Caco-2 (cell line): ENCODE results near the gene ITGA11. TPM values are rescaled to one million over a fixed set of nuclear protein-coding genes. Genes with fewer than 3 reads are reported as not detected.

ENCODE experiments used
- BruUV-seq: library from RNA; stranded (reverse); fragments of 400-500 nt; replicated peaks from 2 replicates; lab custom pipeline; 2021; lab: Mats Ljungman, UMichigan
- CTCF ChIA-PET: fragments of 300-600 bp; sonication (Branson Sonifier 250); formaldehyde crosslinking; loops from one replicate; lab custom pipeline; 2022; ENCODE audit warnings: antibody characterized with exemption; lab: Charles Lee
- POLR2A ChIA-PET: fragments of 300-600 bp; sonication (Branson Sonifier 250); formaldehyde crosslinking; loops from one replicate; lab custom pipeline; 2022; ENCODE audit warnings: antibody characterized with exemption; lab: Charles Lee
- DNase-seq, 2 experiments: peaks; one replicate each; pipeline versions ENCODE4 v3.0.0 to v3.0.0-alpha.2; 2020 to 2022
- H3K27me3 ChIP-seq: replicated peaks from 2 replicates; pipeline ENCODE4 v1.6.0; 2011; ENCODE audit warnings: low read length; ENCODE audit not compliant: control insufficient read depth, insufficient read depth
- H3K36me3 ChIP-seq: 2 replicates; pipeline ENCODE4 v1.5.1; 2011; ENCODE audit warnings: low read length; ENCODE audit not compliant: control insufficient read depth, insufficient read depth
- H3K4me1 ChIP-seq: fragments of 250-450 bp; sonication (Bioruptor Pico); 2 replicates; pipeline ENCODE4 v1.5.1; 2020; ENCODE audit warnings: mild to moderate bottlenecking
- H3K4me3 ChIP-seq: 2 replicates; pipeline ENCODE4 v1.5.1; 2011; ENCODE audit warnings: low read depth, mild to moderate bottlenecking, control low read depth, low read length
- H3K9me3 ChIP-seq: fragments of 250-450 bp; sonication (Bioruptor Pico); 2 replicates; pipeline ENCODE4 v1.5.1; 2020; ENCODE audit warnings: mild to moderate bottlenecking, moderate library complexity
- H3K27ac Mint-ChIP-seq: one replicate; pipeline ENCODE4 v1.8.0; 2022; ENCODE audit warnings: mixed read lengths; ENCODE audit not compliant: unreplicated experiment
- H3K27me3 Mint-ChIP-seq: one replicate; pipeline ENCODE4 v1.8.0; 2022; ENCODE audit warnings: mixed read lengths; ENCODE audit not compliant: insufficient read depth, unreplicated experiment
- H3K36me3 Mint-ChIP-seq: one replicate; pipeline ENCODE4 v1.8.0; 2022; ENCODE audit warnings: mild to moderate bottlenecking, mixed read lengths; ENCODE audit not compliant: insufficient read depth, unreplicated experiment
- H3K4me1 Mint-ChIP-seq: one replicate; pipeline ENCODE4 v1.8.0; 2022; ENCODE audit warnings: low read depth, mixed read lengths; ENCODE audit not compliant: unreplicated experiment
- H3K4me3 Mint-ChIP-seq: one replicate; pipeline ENCODE4 v1.8.0; 2022; ENCODE audit warnings: mild to moderate bottlenecking, moderate library complexity, mixed read lengths; ENCODE audit not compliant: unreplicated experiment
- H3K9me3 Mint-ChIP-seq: one replicate; pipeline ENCODE4 v1.8.0; 2022; ENCODE audit warnings: mixed read lengths; ENCODE audit not compliant: unreplicated experiment
- CTCF ChIP-seq, 2 experiments: fragments of 200-600 bp in 1 of 2; IDR thresholded peaks; 1 replicate in 1 of 2; 2 replicates in 1 of 2; pipeline versions ENCODE4 v1.5.1 to v1.8.0; 2011 to 2022; ENCODE audit warnings: antibody characterized with exemption in 1 of 2, control low read depth in 1 of 2, inconsistent platforms in 1 of 2, low read depth in 1 of 2, low read length in 1 of 2, mild to moderate bottlenecking in 1 of 2, moderate library complexity in 1 of 2; ENCODE audit not compliant: insufficient read depth in 1 of 2, severe bottlenecking in 1 of 2, unreplicated experiment in 1 of 2
- intact Hi-C: fragments of 100-400 bp; cut with micrococcal nuclease; formaldehyde crosslinking; loops from one replicate; pipeline ENCODE4 v1.10.0; 2022; ENCODE audit not compliant: unreplicated experiment
- total RNA-seq: library from RNA; stranded (reverse); gene quantifications from 2 replicates; pipeline ENCODE4 v1.2.3, GENCODE V29; 2022

ITGA11 gene
- total RNA-seq, 1 experiment from 2014 or later = 0.18 TPM

- Histone ChIP-seq H3K4me3 (no peak overlapping the region), H3K4me1 (no peaks in the 10 kb centered on the region), H3K36me3 (no peaks in the 10 kb centered on the region), H3K9me3 (no peaks in the 10 kb centered on the region), H3K27me3 (no peaks in the 10 kb centered on the region)
- H3K4me1 Mint-ChIP-seq = peaks cover 6% of the 10 kb centered on the region
- intact Hi-C loops = no loop called here
- H3K4me3 Mint-ChIP-seq = no peak overlapping the region
- DNase-seq = no peak
- no peaks in the 10 kb centered on the region for H3K9me3 Mint-ChIP-seq
- H3K27ac Mint-ChIP-seq = no peak overlapping the region
- ChIA-PET CTCF (no interaction called here), POLR2A (no interaction called here)
- H3K36me3 Mint-ChIP-seq = no peaks in the 10 kb centered on the region
- TF ChIP-seq CTCF (IDR thresholded peaks at IDR 0.05; ENCODE audit: insufficient read depth in 1 of 2, low read depth in 1 of 2, low read length in 1 of 2, severe bottlenecking in 1 of 2, unreplicated experiment in 1 of 2) = no peak
- H3K27me3 Mint-ChIP-seq = peaks cover 7% of the 10 kb centered on the region
- BruUV-seq = no TSS peak
Measured at GRCh38 chr15:68336516-68336915, 95.4 kb downstream of the ITGA11 start.

- Mint-ChIP-seq H3K36me3 (no peaks in the 10 kb centered on the region), H3K4me1 (peaks cover 6% of the 10 kb centered on the region), H3K9me3 (no peaks in the 10 kb centered on the region), H3K27me3 (peaks cover 9% of the 10 kb centered on the region), H3K27ac (no peak overlapping the region), H3K4me3 (no peak overlapping the region)
- intact Hi-C loops = no loop called here
- BruUV-seq = no TSS peak
- H3K36me3 ChIP-seq = no peaks in the 10 kb centered on the region
- no peak for DNase-seq
- POLR2A ChIA-PET = no interaction called here
- no peaks in the 10 kb centered on the region for H3K27me3 ChIP-seq
- no peak overlapping the region for H3K4me3 ChIP-seq
- CTCF ChIA-PET = no interaction called here
- H3K4me1 ChIP-seq = no peaks in the 10 kb centered on the region
- no peaks in the 10 kb centered on the region for H3K9me3 ChIP-seq
- no peak for TF ChIP-seq CTCF (IDR thresholded peaks at IDR 0.05; ENCODE audit: insufficient read depth in 1 of 2, low read depth in 1 of 2, low read length in 1 of 2, severe bottlenecking in 1 of 2, unreplicated experiment in 1 of 2)
Measured at GRCh38 chr15:68335655-68336054, 96.3 kb downstream of the ITGA11 start.

GRCh38 chr15:68335251-68335650 is 96.7 kb downstream of the ITGA11 start:
- ChIA-PET POLR2A (no interaction called here), CTCF (no interaction called here)
- no peaks in the 10 kb centered on the region for H3K9me3 ChIP-seq
- H3K36me3 ChIP-seq = no peaks in the 10 kb centered on the region
- Mint-ChIP-seq H3K4me3 (no peak overlapping the region), H3K4me1 (peaks cover 6% of the 10 kb centered on the region), H3K27ac (no peak overlapping the region), H3K27me3 (peaks cover 12% of the 10 kb centered on the region), H3K9me3 (no peaks in the 10 kb centered on the region), H3K36me3 (no peaks in the 10 kb centered on the region)
- intact Hi-C loops = no loop called here
- no peaks in the 10 kb centered on the region for H3K4me1 ChIP-seq
- DNase-seq = no peak
- H3K27me3 ChIP-seq = no peaks in the 10 kb centered on the region
- TF ChIP-seq CTCF (IDR thresholded peaks at IDR 0.05; ENCODE audit: insufficient read depth in 1 of 2, low read depth in 1 of 2, low read length in 1 of 2, severe bottlenecking in 1 of 2, unreplicated experiment in 1 of 2) = no peak
- no peak overlapping the region for H3K4me3 ChIP-seq
- no TSS peak for BruUV-seq
